Measurements from ENCODE around the gene ZC3H10.

The ZC3H10 gene

GRCh38 chr12:56145217-56145616, 27.2 kb downstream of the ZC3H10 start:
- Histone ChIP-seq H3K27me3 (ENCODE audit: control insufficient read depth, insufficient read depth, low read length) (no peaks in the 10 kb centered on the region), H3K9ac (no peak overlapping the region), H3K27ac (no peak overlapping the region), H3K36me3 (ENCODE audit: control insufficient read depth, insufficient read depth, low read length) (no peaks in the 10 kb centered on the region), H2AFZ (no peak overlapping the region), H3K4me3 (ENCODE audit: low read depth, low read length) (no peak overlapping the region), H3K9me3 (ENCODE audit: control insufficient read depth, low read length) (no peaks in the 10 kb centered on the region), H3K79me2 (no peaks in the 10 kb centered on the region), H3K4me2 (ENCODE audit: low read length) (no peak overlapping the region), H3K4me1 (peaks cover 11% of the 10 kb centered on the region)
- TF ChIP-seq CTCF (IDR thresholded peaks at IDR 0.05), result no peak

DNA sequence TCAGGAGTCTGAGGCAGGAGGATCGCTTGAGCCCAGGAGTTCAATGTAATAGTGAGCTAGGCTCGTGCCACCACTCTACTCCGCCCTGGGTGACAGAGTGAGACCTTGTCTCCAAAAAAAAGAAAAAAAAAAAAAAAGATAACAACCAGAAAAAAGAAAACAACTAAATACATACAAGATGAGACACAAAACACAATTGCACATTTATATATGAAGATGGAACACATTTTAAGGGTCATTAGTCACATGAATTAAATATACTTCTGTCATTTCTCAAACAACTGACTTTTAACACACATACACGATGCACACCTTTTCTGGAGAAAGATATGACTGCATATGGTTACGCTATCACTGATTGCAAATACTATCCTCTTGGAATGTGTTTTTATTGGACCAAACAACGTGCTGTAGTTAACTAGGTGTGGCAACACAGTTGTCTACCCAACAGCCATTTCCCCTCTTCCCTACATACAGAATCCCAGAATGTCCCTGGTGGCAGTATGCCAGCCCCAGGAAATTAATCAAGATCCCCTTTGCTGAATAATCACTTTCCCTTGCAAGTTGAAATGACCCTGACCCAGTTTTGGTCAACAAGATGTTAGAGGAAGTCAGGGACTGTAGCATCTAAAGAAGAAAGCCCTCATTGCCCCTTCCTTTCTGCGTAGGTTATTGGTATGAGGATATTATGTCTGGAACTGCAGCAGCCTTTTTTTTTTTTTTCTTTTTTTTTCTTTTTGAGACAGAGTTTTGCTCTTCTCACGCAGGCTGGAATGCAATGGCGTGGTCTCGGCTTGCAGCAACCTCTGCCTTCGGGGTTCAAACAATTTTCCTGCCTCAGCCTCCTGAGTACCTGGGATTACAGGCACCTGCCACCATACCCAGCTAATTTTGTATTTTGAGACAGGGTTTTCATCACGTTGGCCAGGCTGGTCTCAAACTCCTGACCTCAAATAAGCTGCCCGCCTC, 28.7 kb downstream of the ZC3H10 start:
- H3K27me3 ChIP-seq (ENCODE audit: control insufficient read depth, insufficient read depth, low read length), result no peaks in the 10 kb centered on the region
- no peaks in the 10 kb centered on the region for H3K79me2 ChIP-seq

GRCh38 chr12:56150563-56150962, 32.5 kb downstream of the ZC3H10 start:
- no peaks in the 10 kb centered on the region for H3K79me2 ChIP-seq

More for the DNA sequence above, 28.7 kb downstream of the ZC3H10 start:
- Histone ChIP-seq H3K27ac (peak overlapping the region; percentile 75), H3K4me2 (ENCODE audit: low read length) (peak overlapping the region; percentile 14), H3K4me1 (peaks cover 16% of the 10 kb centered on the region), H3K9me3 (ENCODE audit: control insufficient read depth, low read length) (no peaks in the 10 kb centered on the region), H3K4me3 (ENCODE audit: low read depth, low read length) (peak overlapping the region; percentile 14), H3K9ac (no peak overlapping the region), H3K36me3 (ENCODE audit: control insufficient read depth, insufficient read depth, low read length) (no peaks in the 10 kb centered on the region), H2AFZ (peak overlapping the region; percentile 54)
- TF ChIP-seq CTCF (IDR thresholded peaks at IDR 0.05), result no peak

DNA sequence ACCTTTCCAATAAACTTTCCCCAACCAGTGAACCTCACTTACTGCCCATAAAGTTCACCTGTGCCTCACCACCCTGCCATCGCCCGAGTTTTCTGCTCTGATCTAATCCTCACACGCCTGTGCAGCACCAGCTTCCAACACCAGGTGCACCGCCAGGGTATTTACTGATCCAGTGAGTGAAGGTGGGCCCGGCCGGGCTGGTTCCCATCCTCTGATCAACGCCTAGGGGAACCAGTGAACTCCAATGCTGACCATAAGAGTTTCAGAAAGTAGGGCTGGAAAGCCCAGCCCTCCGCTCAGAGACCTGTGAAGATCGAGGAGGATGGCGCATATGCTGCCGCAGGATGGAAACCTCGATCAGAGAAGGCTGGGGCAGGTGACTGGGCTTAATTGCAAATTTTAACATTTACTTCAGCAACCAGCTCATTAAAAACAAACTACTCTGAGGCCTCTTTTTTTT, 33.6 kb downstream of the ZC3H10 start:
- Histone ChIP-seq H3K4me1 (peaks cover 18% of the 10 kb centered on the region), H3K36me3 (ENCODE audit: control insufficient read depth, insufficient read depth, low read length) (no peaks in the 10 kb centered on the region), H3K4me2 (ENCODE audit: low read length) (peak overlapping the region; percentile 83), H3K27ac (peak overlapping the region; percentile 95), H3K9ac (peak overlapping the region; percentile 85), H3K4me3 (ENCODE audit: low read depth, low read length) (peak overlapping the region; percentile 82), H3K79me2 (no peaks in the 10 kb centered on the region), H2AFZ (peak overlapping the region; percentile 88), H3K9me3 (ENCODE audit: control insufficient read depth, low read length) (no peaks in the 10 kb centered on the region), H3K27me3 (ENCODE audit: control insufficient read depth, insufficient read depth, low read length) (no peaks in the 10 kb centered on the region)
- peak; percentile 58 for TF ChIP-seq CTCF (IDR thresholded peaks at IDR 0.05)

More at GRCh38 chr12:56150563-56150962, 32.5 kb downstream of the ZC3H10 start:
- peaks cover 21% of the 10 kb centered on the region for H3K4me1 ChIP-seq
- TF ChIP-seq CTCF (IDR thresholded peaks at IDR 0.05), result no peak
- no peak overlapping the region for H2AFZ ChIP-seq
- H3K4me2 ChIP-seq (ENCODE audit: low read length), result no peak overlapping the region
- H3K36me3 ChIP-seq (ENCODE audit: control insufficient read depth, insufficient read depth, low read length), result no peaks in the 10 kb centered on the region
- H3K9ac ChIP-seq, result no peak overlapping the region
- H3K4me3 ChIP-seq (ENCODE audit: low read depth, low read length), result no peak overlapping the region
- H3K27me3 ChIP-seq (ENCODE audit: control insufficient read depth, insufficient read depth, low read length), result no peaks in the 10 kb centered on the region
- no peak overlapping the region for H3K27ac ChIP-seq
- H3K9me3 ChIP-seq (ENCODE audit: control insufficient read depth, low read length), result no peaks in the 10 kb centered on the region
